ENCODE data around the gene GLUL. TPM values are rescaled to one million over a fixed set of nuclear protein-coding genes. Genes with fewer than 3 reads are reported as not detected.

GLUL gene
- total RNA-seq, 1 experiment from 2014 or later, result 348 TPM

DNA sequence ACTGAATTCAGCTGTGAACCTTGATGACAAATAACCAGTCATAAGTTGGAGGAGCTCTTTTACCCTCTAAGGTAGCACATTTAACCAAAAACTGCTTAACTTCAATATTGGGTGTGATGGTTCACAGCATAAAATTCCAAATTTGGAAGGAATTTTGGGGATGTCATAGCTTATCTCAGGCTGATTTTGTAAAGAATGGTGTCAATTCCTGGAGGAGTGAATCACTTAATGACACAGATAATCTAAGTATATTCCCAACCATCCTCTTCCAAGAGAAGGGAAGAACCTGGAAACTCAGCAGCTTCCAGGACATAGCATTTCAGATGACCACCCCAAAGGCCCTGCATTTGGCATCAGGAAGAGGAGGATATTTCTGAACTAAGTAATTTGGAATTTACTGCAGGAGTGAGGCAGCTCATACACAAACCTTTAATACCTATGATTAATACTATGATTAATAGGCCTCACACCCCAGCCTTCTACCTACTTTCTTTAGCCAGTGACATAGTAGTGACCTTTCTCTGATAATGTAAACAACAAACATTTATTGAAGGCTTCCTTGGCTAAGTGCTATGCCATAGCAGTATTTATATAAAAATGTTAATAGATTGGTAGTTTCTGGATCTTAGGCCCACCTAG is 14.5 kb downstream of the GLUL start:
- no peak for TF ChIP-seq CTCF (conservative IDR thresholded peaks at IDR 0.05)
- no peak for TF ChIP-seq EZH2 (IDR thresholded peaks at IDR 0.05; ENCODE audit: low read depth)
- Histone ChIP-seq H3K4me2 (peak overlapping the region; percentile 44), H3K9me2 (ENCODE audit: insufficient read depth) (no peaks in the 10 kb centered on the region), H3K27ac (peak overlapping the region; percentile 40), H3K27me3 (ENCODE audit: insufficient read depth, low read depth) (no peaks in the 10 kb centered on the region), H2AFZ (no peak overlapping the region), H3F3A (ENCODE audit: insufficient read depth, low read depth) (peaks cover 28% of the 10 kb centered on the region), H3K4me1 (replicated peaks; ENCODE audit: insufficient read depth) (peaks cover 43% of the 10 kb centered on the region), H3K4me3 (no peak overlapping the region), H3K36me3 (ENCODE audit: low read depth) (no peaks in the 10 kb centered on the region), H3K9me3 (ENCODE audit: insufficient read depth, low read depth) (no peaks in the 10 kb centered on the region), H3K79me2 (ENCODE audit: low read depth) (no peaks in the 10 kb centered on the region), H4K20me1 (ENCODE audit: insufficient read depth) (no peaks in the 10 kb centered on the region)
- ChIA-PET POLR2A (ENCODE audit: unreplicated experiment) (interaction anchor here (0.6 kb wide), 1 partner anchor 9 kb away, joined by 3 read pairs; no protein-coding TSS in a partner anchor), CTCF (no interaction called here)
- intact Hi-C loops (cut with micrococcal nuclease; ENCODE audit: unreplicated experiment), result no loop called here
- no TSS peak for BruUV-seq (replicated peaks)
- DNase-seq, result peak in 1 of 2 experiments; percentile 81

DNA sequence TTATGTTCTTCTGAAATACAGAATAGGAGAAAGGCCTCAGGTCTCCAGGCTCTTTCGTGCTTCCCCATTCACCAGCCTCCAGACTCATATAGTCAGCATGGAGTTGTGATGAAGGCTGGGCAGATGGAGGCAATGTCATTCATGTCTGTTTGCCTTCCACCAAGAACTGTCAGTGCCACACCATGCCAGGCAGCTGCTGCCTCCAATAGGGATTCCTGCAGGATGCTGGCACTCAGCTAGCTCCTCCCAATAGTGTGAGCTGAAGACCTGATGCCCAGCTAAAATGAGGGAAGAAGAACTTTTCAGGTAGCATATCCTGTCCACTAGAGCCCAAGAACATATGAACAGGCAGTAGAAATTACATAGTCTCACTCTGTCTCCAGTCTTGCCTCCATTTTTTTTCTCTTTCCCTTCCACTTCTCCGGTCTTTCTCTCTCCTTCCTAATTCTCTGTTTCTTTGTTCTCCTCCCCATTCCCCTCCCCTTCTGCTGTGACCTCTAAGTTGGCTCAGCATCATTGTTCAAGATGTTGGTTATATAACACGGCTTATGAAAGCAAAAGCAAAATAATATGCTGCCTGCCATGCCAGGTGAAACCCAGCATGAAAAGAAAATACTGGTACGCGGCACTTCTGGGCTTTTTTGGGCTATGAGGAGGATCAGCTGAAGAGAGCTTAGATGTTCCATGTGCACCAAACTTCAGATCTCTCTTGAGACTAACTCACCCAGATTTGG is 17.3 kb downstream of the GLUL start:
- no peak overlapping the region for H3K27ac ChIP-seq
- POLR2A ChIA-PET (ENCODE audit: unreplicated experiment), result no interaction called here
- no peaks in the 10 kb centered on the region for H3K9me3 ChIP-seq (ENCODE audit: insufficient read depth, low read depth)
- H4K20me1 ChIP-seq (ENCODE audit: insufficient read depth), result no peaks in the 10 kb centered on the region
- CTCF ChIA-PET, result no interaction called here
- H3K36me3 ChIP-seq (ENCODE audit: low read depth), result no peaks in the 10 kb centered on the region
- no TSS peak for BruUV-seq (replicated peaks)
- H3K4me2 ChIP-seq, result no peak overlapping the region
- TF ChIP-seq EZH2 (IDR thresholded peaks at IDR 0.05; ENCODE audit: low read depth) (no peak), CTCF (conservative IDR thresholded peaks at IDR 0.05) (no peak)
- peaks cover 20% of the 10 kb centered on the region for H3K4me1 ChIP-seq (replicated peaks; ENCODE audit: insufficient read depth)
- no peak overlapping the region for H3K4me3 ChIP-seq
- H3K79me2 ChIP-seq (ENCODE audit: low read depth), result no peaks in the 10 kb centered on the region
- H3K27me3 ChIP-seq (ENCODE audit: insufficient read depth, low read depth), result no peaks in the 10 kb centered on the region
- no peak overlapping the region for H2AFZ ChIP-seq
- H3K9me2 ChIP-seq (ENCODE audit: insufficient read depth), result no peaks in the 10 kb centered on the region
- intact Hi-C loops (cut with micrococcal nuclease; ENCODE audit: unreplicated experiment), result no loop called here
- peaks cover 5% of the 10 kb centered on the region for H3F3A ChIP-seq (ENCODE audit: insufficient read depth, low read depth)
- DNase-seq, result peak in 1 of 2 experiments; percentile 5

- CTCF ChIA-PET, result no interaction called here
- no peaks in the 10 kb centered on the region for H3K79me2 ChIP-seq (ENCODE audit: low read depth)
- H3K4me3 ChIP-seq, result no peak overlapping the region
- H2AFZ ChIP-seq, result no peak overlapping the region
- H3K4me2 ChIP-seq, result no peak overlapping the region
- no peaks in the 10 kb centered on the region for H3K4me1 ChIP-seq (replicated peaks; ENCODE audit: insufficient read depth)
- no peaks in the 10 kb centered on the region for H3K27me3 ChIP-seq (ENCODE audit: insufficient read depth, low read depth)
- no peaks in the 10 kb centered on the region; the same call in 1 of the 2 replicates for H3K9me2 ChIP-seq (ENCODE audit: insufficient read depth)
- H3K27ac ChIP-seq, result no peak overlapping the region
- no peaks in the 10 kb centered on the region for H3K9me3 ChIP-seq (ENCODE audit: insufficient read depth, low read depth)
- intact Hi-C loops (cut with micrococcal nuclease; ENCODE audit: unreplicated experiment), result no loop called here
- DNase-seq, result no peak
- POLR2A ChIA-PET (ENCODE audit: unreplicated experiment), result no interaction called here
- TF ChIP-seq EZH2 (IDR thresholded peaks at IDR 0.05; ENCODE audit: low read depth) (no peak), CTCF (conservative IDR thresholded peaks at IDR 0.05) (no peak)
- BruUV-seq (replicated peaks), result no TSS peak
- H3F3A ChIP-seq (ENCODE audit: insufficient read depth, low read depth), result no peaks in the 10 kb centered on the region
- H4K20me1 ChIP-seq (ENCODE audit: insufficient read depth), result no peaks in the 10 kb centered on the region
- no peaks in the 10 kb centered on the region for H3K36me3 ChIP-seq (ENCODE audit: low read depth)
These were observed 21.1 kb downstream of the GLUL start for GRCh38 chr1:182370532-182370931.

Measured in PC-9 (cell line).